HG03457 (cell line): ENCODE data around the gene EXOSC5.
A peak's percentile ranks its signal among the peaks of the same experiment; 100 is the strongest.
"Not testable (repeated sequence)": the region's sequence is repeated elsewhere in the genome, so short reads cannot be mapped to it uniquely, and the experiment has no call there.

Experiments used
- ATAC-seq: cut with Tn5 transposase; IDR thresholded peaks from one replicate; pipeline ENCODE4 v1.9.1; 2021; ENCODE audit warnings: moderate number of reproducible peaks; ENCODE audit not compliant: unreplicated experiment

Gene EXOSC5

DNA sequence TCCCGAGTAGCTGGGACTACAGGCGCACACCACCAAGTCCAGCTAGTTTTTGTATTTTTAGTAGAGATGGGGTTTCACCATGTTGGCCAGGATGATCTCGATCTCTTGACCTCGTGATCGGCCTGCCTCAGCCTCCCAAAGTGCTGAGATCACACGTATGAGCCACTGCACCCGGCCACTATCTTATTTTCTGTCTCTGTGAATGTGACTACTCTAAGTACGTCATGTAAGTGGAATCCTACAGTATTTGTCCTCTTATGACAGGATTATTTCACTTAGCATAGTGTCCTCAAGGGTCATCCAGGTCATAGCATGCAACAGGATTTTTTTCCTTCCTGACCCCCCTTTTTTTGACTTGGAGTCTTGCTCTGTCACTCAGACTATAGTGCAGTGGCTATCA lies 25.6 kb downstream of the EXOSC5 start:
- no peak for ATAC-seq

DNA sequence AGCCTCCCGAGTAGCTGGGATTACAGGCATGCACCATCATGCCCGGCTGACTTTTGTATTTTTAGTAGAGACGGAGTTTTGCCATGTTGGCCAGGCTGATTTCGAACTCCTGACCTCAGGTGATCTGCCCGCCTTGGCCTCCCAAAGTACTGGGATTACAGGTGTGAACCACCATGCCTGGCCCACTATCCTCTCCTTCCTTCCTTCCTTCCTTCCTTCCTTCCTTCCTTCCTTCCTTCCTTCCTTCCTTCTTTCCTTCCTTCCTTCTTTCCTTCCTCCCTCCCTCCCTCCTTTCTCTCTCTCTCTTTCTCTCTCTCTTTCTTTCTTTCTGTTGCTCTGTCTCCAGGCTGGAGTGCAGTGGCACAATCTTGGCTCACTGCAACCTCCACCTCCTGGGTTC lies 26.0 kb downstream of the EXOSC5 start:
- ATAC-seq: not testable (repeated sequence)

DNA sequence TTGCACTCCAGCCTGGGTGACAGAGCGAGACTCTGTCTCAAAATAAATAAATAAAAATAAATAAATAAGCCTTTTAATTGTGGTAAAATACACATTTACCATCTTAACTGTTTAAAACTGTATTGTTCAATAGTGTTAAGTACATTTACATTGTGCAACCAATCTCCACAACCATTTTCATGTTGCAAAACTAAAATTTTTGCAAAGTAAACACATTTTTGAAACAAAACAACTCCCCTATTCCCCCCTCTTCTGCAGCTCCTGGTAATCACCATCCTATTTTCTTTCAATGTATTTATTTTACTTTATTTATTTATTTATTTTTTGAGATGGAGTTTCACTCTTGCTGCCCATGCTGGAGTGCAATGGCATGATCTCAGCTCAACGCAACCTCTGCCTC lies 27.4 kb downstream of the EXOSC5 start:
- ATAC-seq: no peak

DNA sequence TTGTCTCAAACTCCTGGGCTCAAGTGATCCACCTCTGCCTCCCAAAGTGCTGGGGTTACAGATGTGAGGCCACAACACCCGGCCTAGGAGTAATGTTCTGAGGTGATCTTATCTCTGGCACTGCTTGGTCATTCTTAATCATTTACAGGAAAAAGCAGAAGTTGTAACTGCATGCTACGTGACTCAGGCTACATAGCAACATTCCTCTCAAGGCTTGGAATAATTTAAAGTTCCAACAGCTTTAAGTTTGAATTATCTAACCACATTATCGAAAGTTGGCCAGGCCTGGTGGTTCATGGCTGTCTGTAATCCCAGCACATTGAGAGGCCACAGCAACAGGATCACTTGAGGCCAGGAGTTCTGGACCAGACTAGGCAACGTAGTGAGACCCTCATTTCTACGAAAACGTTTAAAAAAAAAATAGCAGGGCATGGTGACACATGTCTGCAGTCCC lies 29.3 kb downstream of the EXOSC5 start:
- ATAC-seq: no peak

DNA sequence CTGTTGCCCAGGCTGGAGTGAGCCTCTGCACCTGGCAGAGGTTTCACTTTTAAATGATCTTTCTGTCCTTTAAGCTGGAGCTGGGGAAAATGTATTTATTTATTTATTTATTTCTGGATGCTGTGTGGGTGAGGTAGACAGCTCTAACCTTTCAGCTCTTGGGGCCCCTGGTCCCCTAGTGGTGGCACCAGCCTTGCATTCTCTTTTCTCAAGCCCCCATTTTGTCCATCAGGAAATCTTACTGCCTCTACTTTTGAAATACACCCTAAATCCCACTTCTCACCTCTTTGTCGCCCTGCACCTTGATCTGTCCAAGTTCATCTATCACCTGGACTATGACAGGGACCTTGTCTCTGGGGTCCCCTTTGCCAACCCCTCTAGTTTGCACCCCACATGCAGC lies 31.1 kb downstream of the EXOSC5 start:
- no peak for ATAC-seq

DNA sequence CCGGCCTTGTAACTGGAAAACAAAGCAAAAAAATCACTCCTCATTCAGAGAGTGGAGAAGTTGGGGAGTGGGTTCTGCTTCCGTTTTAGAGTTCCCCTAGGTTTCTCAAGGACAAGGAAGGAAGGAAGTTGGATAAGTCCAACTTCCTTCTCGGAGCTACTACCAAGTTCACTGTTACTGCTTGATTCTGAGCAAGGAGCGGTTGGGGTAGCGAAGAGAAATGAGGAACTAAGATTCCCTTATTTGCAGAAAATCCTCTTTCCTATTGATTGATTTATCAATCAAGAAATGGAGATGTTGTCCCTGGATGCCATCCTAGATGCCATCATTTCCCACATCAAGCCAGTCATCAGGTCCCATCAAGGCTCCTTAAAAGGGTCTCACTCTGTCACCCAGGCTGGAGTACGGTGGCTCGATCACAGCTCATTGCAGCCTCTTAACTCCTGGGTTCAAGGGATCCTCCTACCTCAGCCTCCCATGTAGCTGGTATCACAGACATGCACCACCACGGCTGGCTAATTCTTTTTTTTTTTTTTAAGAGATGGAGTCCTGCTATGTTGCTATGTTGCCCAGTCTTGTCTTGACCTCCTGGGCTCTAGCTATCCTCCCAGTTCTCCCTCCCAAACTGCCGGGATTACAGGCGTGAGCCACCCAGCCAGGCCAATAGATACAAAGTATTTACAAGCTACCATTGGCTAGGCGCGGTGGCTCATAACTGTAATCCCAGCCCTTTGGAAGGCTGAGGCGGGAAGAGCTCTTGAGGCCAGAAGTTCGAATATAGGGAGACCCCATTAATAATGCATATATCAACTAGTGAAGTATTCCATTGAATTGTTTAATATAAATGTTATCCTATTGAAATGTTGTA lies 32.4 kb downstream of the EXOSC5 start:
- peak; percentile 3 for ATAC-seq

DNA sequence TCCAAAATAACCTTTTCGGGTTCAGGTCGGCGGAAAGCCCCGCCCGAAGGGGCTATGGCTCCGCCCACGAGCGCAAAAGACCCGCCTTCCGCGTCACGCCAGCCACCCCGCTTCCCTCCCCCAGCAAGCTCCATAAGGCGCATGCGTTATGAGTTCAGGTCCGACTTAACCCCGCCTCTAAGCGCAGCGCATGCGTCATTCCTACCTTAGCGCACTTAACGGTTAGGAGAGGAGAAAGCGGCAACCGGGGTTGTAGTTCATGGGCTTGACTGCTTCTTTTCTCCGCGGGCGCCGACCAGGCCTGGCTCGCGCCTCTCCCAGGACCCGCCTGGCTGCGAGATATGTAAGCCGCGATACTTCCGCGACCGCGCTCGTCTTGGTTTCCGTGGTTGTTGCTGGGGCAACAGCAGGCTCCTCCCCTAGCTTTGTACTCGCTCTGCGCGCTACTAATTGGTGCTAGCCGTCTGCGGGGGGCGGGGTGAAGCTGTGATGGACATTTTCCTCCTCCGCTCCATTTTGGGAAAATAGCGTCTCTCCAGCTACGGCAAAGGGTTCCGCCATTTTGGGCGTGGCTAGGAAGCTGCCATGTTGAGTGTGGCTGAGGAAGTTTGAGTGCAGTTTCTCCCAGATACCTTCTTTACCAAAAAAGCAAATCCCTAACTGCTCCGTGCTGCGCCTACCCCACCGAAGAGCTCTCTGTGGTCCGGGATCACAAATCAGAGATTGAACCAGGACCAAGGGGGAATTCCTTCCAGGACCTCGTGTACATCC lies 33.2 kb downstream of the EXOSC5 start, which contains the start of gene B9D2:
Gene B9D2, minus strand, starts transcription at position 397 of the 771 bp plus-strand sequence. CDS start 630 bp downstream, outside the sequence.
- ATAC-seq: peak; percentile 65

DNA sequence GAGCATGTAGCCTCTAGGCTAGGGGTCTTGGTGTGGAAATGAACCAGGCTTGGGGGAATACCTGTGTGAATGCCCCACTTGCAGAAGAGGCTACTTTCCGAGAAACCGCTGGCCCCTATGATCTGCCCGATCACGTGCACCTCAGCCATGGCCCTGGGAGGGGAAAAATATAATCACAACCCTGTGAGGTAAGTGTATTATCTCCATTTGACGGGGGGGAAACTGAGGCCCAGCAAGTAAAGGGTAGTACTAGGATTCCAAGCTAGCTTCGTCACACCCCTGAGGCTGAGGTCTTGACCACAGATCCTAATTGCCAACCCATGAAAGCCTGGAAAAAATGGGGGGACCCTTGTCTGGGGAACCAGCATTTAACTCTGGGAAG lies 33.8 kb downstream of the EXOSC5 start:
- ATAC-seq: no peak

DNA sequence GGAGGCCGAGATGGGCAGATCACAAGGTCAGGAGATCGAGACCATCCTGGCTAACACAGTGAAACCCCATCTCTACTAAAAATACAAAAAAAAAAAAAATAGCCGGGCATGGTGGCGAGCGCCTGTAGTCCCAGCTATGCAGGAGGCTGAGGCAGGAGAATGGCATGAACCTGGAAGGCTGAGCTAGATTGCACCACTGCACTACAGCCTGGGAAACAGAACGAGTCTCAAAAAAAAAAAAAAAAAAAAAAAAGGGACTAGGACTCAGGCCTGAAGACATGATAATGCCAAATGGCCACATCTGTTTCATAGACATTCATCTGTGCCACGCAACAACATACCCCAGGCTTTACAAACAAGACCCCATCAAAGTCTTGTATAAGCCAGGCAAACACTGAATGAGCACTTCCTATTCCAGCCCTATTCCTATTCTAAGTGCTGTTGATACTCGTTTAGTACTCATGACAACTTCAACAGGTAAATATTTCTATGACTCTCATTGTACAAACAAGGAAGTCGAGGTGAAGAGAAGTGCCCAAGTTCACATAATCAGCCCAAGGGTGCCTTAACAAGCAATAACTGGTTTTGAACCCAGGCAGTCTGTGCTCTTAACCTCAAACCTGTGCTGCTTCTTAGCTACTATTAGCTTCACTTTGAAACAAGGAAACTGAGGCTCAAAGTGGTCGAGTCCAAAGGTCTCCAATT lies 34.9 kb downstream of the EXOSC5 start:
- no peak for ATAC-seq

DNA sequence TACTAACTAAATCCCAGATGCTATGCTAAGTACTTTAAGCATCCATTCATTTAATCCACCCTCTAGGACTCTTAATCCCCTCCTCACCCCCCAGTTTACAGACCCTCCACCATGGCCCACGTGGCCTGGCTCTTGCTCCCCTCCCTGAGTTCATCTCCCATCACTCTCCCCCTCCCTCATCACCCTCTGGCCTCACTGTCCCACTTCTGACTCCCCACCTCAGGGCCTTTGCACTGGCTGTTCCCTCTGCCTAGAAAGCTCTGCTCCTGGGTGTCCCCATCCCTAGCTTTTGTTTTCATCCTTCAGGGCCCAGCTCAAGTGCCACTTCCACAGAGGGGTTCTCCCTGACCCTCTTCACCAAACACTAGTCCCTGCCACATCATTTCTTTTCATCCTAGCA lies 37.4 kb downstream of the EXOSC5 start:
- no peak for ATAC-seq

DNA sequence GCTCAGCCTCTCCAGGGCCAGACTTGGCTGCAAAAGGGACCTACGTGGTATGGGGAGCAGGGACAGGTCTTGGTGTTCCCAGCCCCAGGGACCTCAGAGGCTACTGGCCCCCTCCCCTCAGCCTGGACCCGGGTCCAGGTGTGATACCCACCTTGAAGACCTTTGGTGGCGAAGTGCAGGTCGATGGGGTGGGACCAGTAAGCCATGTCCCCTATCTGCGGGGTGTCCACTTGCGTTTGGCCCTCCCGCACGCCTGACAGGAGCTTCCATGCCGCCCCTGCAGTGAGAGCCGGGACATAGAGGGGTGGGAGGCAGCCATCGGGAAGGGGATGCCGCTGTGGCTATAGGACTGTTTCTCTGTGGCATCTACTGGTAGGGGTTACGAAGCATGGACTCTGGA lies 39.4 kb downstream of the EXOSC5 start:
- ATAC-seq: no peak

DNA sequence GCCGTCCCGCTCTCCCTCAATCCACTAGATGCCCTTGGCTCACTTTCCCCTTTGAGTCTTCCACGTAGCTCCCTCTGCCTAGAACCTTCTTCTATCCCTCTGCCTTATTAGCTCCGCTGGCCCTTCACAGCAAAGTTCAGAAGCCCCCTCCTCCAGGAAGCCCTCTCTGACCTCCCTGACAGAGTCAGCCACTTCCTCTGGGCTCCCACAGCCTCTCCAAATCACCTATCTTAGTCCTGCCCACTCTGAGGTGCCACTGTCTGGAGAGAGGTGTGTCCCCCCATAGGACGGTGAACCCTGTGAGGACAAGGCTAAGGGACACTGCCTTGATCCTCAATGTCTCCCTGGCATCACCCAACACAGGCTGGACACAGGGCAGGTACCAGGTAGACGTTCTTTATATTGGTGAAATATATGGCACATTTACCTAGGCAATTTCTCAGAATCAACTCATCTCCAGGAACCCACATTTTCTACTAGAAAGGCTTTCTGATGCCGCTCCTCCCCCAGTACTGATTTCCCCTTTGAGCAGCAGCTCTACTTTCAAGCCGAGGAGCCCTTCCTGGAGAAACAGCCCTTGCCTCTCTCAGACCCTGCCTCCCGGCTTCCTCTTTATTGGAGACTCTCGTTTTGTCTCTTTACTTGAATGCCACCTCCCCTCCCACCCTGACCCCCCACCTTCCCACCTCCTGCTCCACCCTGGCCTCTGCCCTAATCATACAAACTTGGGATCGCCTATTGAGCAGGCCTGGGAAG lies 40.0 kb downstream of the EXOSC5 start:
- no peak for ATAC-seq

DNA sequence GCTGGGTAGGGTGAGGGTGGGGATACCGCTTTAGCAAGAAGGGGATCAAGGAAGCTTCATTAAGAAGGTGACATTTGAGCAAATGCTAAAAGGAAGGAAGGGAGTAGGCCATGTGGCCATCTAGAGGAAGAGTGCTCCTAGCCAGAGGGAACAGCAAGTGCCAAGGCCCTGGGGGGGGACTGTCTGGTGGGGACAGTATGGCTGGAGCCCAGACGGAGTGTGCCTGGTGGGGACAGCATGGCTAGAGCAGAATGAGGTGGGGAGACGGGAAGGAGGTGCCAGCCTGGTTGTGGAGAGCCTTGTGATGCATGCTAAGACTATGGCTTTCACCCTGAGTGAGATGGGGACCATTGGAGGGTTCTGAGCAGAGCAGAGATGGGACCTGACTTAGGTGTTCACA lies 41.4 kb downstream of the EXOSC5 start:
- ATAC-seq: no peak

DNA sequence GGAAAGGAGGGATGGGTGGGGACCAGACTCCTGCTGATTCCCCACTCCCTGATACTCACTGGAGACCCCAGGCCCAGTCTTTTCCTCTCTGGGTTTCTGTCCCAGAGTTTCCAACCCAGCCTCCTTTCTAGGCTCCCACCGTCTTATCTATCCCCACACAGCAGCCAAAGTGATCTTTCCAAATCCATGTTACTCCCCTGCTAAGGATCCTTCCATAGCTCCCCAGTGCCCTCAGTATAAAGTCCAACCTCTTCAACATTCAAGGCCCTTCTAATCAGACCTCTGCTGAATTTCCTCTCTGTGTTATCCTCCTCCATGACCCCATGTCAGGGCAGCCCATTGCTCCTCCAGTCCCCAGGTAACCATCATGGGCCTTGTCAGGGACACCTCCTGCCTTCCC lies 42.1 kb downstream of the EXOSC5 start:
- ATAC-seq: no peak

DNA sequence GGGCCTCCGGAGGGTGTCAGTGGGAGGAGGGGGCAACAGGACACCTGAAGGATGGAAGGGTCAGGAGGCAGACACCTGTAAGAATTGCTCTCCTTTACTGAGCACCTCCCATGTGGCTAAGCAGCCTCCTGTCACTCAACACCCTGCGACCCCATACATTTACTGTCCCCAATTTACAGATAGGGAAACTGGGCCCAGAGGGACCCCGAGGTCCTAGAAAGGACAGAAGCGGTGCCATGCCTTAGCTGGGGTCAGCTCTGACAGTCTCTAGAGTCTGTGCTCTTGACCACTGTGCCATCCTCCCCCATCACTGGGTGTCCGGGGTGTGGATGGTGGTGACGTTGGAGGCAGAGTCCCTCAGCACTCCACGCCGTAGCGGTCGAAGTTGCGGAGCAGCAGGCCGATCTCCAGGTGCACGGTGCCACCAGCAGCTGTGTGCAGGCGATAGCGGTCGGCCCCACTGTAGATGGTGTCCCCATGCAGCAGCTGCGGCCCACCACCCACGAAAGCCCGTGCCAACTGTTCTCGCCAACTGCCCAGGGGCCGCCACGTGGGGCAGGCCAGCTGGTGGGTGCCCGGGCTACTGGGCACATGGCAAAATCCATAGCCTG lies 42.7 kb downstream of the EXOSC5 start:
- ATAC-seq: no peak

DNA sequence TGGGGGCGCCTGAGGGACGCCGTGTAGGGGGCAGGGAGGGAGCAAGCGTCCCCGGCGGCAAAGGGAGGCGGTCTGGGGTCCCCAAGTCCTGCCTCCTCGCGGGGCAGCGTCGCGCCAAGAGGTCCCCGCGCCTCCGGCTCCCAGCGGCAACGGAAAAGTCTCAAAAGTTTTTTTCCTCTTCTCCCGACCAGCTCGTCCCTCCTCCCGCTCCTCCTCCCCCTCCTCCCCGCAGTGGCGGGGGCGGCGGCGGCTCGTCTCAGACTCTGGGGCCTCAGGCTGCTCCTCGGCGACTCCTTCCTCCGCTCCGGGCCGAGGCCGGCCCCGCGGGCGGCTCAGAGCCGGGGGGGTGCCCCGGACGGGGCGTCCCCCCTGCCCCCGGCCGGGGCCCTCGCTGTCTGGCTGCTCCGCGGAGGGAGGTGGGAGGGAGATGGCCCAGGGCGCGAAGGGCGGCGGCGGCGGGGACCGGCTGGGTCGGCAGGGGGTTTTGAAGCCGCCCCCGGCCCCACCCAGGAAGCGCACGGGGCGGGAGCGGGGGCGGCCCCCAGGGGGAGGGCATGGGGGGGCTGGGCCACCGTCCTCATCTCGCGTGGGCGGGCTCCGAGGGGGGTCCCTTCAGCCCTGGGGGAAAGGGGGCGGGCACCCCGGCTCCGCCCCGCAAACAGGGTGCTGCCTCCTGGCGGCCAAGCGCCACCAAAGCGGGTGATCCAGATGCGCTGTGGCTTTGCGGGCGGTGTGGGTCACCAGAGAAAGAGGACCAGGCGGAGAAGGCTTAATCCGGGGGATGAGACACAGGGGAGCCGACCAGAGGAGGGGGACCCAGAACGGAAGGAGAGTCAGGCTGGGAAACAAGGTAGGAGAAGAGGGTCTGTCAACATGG lies 43.5 kb downstream of the EXOSC5 start, which contains the start of gene TGFB1:
Gene TGFB1, minus strand, starts transcription at position 457 of the 877 bp plus-strand sequence. CDS start 878 bp downstream, outside the sequence.
- ATAC-seq: peak; percentile 33

DNA sequence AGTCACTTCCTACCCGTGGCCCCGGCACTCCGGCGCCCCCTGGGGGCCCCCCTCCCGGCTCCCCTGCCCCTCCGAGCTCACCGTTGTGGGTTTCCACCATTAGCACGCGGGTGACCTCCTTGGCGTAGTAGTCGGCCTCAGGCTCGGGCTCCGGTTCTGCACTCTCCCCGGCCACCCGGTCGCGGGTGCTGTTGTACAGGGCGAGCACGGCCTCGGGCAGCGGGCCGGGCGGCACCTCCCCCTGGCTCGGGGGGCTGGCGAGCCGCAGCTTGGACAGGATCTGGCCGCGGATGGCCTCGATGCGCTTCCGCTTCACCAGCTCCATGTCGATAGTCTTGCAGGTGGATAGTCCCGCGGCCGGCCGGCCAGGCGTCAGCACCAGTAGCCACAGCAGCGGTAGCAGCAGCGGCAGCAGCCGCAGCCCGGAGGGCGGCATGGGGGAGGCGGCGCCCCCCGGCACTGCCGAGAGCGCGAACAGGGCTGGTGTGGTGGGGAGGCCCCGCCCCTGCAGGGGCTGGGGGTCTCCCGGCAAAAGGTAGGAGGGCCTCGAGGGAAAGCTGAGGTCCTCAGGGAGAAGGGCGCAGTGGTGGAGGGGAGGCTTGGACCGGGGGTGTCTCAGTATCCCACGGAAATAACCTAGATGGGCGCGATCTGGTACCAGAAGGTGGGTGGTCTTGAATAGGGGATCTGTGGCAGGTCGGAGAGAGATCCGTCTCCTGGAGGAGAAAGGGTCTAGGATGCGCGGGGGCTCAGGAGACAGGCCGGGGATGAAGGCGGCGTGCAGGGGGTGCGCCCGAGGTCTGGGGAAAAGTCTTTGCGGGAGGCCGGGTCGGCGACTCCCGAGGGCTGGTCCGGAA lies 44.3 kb downstream of the EXOSC5 start:
- no peak for ATAC-seq

DNA sequence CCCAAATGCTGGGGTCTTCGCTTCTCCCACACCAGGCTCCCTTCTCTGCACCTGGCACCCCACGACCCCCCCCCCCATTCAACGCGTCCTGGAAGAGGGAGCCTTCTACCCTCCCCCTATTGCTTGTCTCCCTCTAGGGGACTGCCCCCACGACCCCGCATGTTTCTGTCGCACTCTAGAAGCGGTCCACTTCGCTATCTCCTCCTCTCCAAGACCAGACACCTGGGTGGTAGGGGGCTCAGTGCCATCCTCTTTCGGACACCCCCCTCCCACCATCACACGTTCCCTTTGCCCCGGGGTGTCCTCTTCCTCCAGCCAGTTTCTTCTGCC lies 44.9 kb downstream of the EXOSC5 start:
- no peak for ATAC-seq
